AG09309 (cell line): ENCODE measurements around the gene FGF10.

Experiments used
- DNase-seq: peaks from one replicate; pipeline ENCODE4 v3.0.0-alpha.2; 2010; ENCODE audit warnings: low read depth
- H3K4me3 ChIP-seq: 2 replicates; pipeline ENCODE4 v1.5.1; 2011; ENCODE audit warnings: mild to moderate bottlenecking, low read depth, low read length, moderate library complexity; ENCODE audit not compliant: control insufficient read depth
- TF ChIP-seq, protein P1 (sequence below): IDR thresholded peaks from 2 replicates; pipeline ENCODE4 v1.5.1; 2011; ENCODE audit warnings: mild to moderate bottlenecking, low read depth, low read length, inconsistent platforms; ENCODE audit not compliant: insufficient read depth, control insufficient read depth; ENCODE audit errors: missing control alignments

Gene FGF10

DNA sequence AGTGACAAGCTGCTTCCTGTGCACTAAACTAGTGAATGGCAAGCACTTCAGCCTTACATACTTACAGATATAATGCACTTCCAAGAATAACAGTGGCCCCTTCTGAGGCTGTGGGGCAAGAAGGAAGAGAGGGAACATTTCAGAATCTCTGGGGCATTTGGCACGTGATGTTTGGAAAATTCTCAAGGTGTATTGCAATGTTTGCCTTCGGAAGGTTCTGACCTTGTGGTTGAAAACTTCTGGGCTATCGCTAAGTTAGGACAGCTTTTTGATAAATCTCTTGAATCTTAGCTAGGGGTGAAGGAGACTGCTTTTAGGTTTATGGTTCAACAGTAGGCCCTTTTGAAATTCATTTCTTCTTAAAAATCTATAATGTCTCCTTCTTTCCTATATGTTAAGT is 7.1 kb upstream of the FGF10 start:
- no peak for DNase-seq
- H3K4me3 ChIP-seq, result no peak overlapping the region
- TF ChIP-seq, protein P1, sequence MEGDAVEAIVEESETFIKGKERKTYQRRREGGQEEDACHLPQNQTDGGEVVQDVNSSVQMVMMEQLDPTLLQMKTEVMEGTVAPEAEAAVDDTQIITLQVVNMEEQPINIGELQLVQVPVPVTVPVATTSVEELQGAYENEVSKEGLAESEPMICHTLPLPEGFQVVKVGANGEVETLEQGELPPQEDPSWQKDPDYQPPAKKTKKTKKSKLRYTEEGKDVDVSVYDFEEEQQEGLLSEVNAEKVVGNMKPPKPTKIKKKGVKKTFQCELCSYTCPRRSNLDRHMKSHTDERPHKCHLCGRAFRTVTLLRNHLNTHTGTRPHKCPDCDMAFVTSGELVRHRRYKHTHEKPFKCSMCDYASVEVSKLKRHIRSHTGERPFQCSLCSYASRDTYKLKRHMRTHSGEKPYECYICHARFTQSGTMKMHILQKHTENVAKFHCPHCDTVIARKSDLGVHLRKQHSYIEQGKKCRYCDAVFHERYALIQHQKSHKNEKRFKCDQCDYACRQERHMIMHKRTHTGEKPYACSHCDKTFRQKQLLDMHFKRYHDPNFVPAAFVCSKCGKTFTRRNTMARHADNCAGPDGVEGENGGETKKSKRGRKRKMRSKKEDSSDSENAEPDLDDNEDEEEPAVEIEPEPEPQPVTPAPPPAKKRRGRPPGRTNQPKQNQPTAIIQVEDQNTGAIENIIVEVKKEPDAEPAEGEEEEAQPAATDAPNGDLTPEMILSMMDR, result no peak

DNA sequence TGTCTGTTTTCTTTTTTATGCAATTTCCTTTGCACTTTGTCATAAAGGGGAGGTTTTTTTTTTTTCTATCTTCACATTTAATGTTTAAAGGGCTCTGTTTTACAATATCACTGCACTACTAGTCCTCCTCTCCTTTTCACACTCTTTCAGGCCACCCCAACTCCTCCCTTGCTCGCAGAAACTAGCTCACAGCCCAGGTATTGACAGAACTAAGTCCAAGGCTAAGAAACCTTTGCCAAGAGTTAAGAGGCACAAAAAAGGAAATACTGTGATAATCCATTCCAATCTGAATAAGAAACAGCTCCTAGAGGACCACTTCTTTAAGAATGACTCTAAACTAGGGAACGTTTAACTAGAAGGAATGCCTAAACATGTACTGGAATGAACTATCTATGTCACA is 1.1 kb upstream of the FGF10 start:
- no peak for DNase-seq
- no peak overlapping the region for H3K4me3 ChIP-seq
- TF ChIP-seq, protein P1, result no peak

DNA sequence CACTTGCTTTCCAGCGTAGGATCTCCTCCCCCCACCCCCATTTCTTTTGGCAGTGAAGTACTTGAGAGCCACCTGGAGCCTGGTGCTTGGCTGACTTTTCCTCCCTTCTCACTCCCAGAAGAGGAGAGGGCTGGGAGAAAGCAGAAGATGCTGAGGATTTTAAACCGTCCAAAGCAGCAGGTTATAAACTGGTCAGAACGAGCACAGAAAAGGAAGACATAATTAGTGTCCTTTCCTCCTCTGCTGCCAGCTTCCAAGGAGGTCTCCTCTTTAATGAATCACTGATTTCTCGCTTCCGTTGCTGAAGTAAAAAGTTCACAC is 563 bp upstream of the FGF10 start:
- H3K4me3 ChIP-seq, result peak overlapping the region; percentile 45
- TF ChIP-seq, protein P1, result no peak
- DNase-seq, result no peak

DNA sequence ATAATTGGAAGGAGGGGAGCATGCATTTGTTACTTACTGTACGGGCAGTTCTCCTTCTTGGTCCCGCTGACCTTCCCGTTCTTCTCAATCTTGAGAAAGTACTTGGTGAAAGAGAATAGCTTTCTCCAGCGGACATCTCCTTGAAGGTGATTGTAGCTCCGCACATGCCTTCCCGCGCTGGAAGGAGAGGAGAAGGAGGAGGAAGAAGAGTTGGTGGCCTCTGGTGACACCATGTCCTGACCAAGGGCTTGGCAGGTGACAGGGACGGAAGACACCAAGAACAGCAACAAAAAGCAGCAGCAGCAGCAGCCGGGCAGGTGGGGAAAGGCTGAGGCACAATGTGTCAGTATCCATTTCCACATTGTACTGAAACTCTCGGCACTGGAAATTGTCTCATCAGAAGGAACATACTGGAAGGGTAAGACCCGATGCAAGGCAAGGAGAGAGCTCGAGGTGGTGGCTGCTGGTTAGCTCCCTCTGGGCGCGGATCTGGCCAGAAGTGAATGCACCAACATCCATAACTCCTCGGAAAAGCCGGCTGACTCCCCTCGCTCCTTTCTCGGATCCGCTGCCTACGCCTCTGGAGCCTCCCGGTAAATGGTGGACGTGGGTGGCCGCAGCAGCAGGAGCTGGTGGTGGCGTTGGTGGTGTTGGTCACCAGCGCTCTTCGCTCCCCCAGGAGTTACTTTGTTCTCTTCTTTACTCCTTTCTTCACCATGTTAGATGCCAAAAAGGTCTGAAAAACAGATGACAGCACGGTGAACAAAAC is 715 bp downstream of the FGF10 start:
- DNase-seq, result no peak
- H3K4me3 ChIP-seq, result peak overlapping the region; percentile 45

DNA sequence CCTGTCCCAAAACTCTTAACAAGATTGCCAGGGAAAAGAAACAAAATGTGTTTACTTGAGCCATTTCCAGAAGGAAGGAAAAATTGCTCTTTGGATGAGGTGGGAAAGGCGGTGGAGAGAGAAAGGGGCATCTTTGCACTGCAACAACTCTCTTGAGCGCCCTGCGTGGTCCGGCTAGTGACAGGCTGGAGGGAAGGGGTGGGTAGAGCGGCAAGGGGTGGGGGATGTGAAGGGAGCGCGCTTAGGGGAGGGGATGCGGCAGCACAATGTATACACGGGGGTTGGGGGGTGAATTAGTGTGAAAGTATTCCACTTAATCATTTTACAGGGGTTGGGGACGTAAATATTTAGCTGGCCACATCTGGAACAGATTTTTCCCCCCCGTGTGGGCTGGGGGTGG is 1.3 kb downstream of the FGF10 start:
- H3K4me3 ChIP-seq, result no peak overlapping the region
- no peak for DNase-seq
- TF ChIP-seq, protein P1, result no peak

More for the DNA sequence above, 715 bp downstream of the FGF10 start:
- TF ChIP-seq, protein P1, result no peak

DNA sequence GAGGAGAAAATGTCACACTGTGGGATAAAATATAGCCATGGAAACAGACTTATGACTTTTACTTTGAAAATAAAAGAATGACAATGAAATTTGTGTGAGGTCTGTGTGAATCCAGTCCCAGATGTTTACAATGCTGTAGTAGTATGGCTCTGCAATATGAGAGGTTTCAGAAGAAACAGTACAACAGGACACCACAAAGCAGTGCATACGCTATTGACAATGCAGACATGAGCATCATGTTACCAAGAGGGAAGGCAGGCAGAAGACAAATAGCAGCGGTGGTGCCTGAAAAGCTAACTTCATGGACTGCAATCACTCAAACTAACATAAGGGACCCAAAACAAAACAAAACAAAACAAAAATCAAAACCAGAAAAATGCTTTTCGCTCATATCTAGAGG is 1.8 kb downstream of the FGF10 start:
- DNase-seq, result no peak
- H3K4me3 ChIP-seq, result no peak overlapping the region
- TF ChIP-seq, protein P1, result no peak
